ENCODE measurements around the gene JAK1.

JAK1 gene

GRCh38 chr1:64849942-64850341 is 116.4 kb downstream of the JAK1 start:
- H3K4me3 ChIP-seq (ENCODE audit: low read depth, low read length), result no peak overlapping the region
- no peak for TF ChIP-seq CTCF (IDR thresholded peaks at IDR 0.05; ENCODE audit: low read depth, low read length)

- no peak for TF ChIP-seq CTCF (IDR thresholded peaks at IDR 0.05; ENCODE audit: low read depth, low read length)
- H3K4me3 ChIP-seq (ENCODE audit: low read depth, low read length), result no peak overlapping the region
These were observed 117.5 kb downstream of the JAK1 start for GRCh38 chr1:64848803-64849202.

GRCh38 chr1:64848136-64848535 is 118.2 kb downstream of the JAK1 start:
- H3K4me3 ChIP-seq (ENCODE audit: low read depth, low read length), result no peak overlapping the region
- TF ChIP-seq CTCF (IDR thresholded peaks at IDR 0.05; ENCODE audit: low read depth, low read length), result no peak

GRCh38 chr1:64847666-64848065 is 118.7 kb downstream of the JAK1 start:
- TF ChIP-seq CTCF (IDR thresholded peaks at IDR 0.05; ENCODE audit: low read depth, low read length), result no peak
- no peak overlapping the region for H3K4me3 ChIP-seq (ENCODE audit: low read depth, low read length)

- no peak for TF ChIP-seq CTCF (IDR thresholded peaks at IDR 0.05; ENCODE audit: low read depth, low read length)
- no peak overlapping the region for H3K4me3 ChIP-seq (ENCODE audit: low read depth, low read length)
These were observed 119.5 kb downstream of the JAK1 start for GRCh38 chr1:64846573-64847430.

- no peak for TF ChIP-seq CTCF (IDR thresholded peaks at IDR 0.05; ENCODE audit: low read depth, low read length)
- no peak overlapping the region for H3K4me3 ChIP-seq (ENCODE audit: low read depth, low read length)
These were observed 120.4 kb downstream of the JAK1 start for GRCh38 chr1:64845831-64846425.

GRCh38 chr1:64844609-64845008 is 121.7 kb downstream of the JAK1 start:
- TF ChIP-seq CTCF (IDR thresholded peaks at IDR 0.05; ENCODE audit: low read depth, low read length), result no peak
- no peak overlapping the region for H3K4me3 ChIP-seq (ENCODE audit: low read depth, low read length)
